ENCODE results near the gene TMC7. TPM values are rescaled to one million over a fixed set of nuclear protein-coding genes. Genes with fewer than 3 reads are reported as not detected.

Gene TMC7
- total RNA-seq, 4 donors from 2014 or later = 0.31 to 0.72 (median 0.64) TPM; not detected in 1

DNA sequence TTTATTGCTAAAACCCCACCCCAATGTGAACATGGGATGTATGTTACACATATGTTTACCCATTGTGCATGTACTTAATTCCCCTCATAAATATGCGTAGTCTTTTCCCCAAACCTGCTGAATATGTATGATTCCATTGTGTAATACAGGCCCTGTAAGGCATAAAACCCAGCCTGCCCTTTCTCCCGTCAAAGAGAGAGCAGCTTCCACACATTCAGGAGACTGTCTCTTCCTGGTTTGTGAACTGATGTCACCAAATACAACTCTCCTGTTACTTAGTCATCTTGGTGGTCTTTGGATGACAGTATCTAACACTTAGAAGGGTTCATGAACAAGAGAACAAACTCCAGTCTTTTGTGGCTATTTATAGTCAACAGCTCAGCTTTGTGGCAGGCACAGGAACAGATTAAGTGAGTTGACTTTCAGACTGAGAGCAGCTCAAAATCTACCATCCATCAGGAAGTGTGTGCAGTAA is 24.7 kb upstream of the TMC7 start:
- Histone ChIP-seq H3K27me3 (no peaks in the 10 kb centered on the region), H3K4me1 (peaks cover 27 to 34% of the 10 kb centered on the region in 2 donors), H3K36me3 (no peaks in the 10 kb centered on the region), H3K27ac (peak overlapping the region; percentile 87 to 97 (median 96)), H3K4me3 (no peak overlapping the region), H3K9me3 (no peaks in the 10 kb centered on the region)
- in situ Hi-C loops (cut with MboI; ENCODE audit: low sequenced_read_pairs in 4 of 4) = no loop called here
- ATAC-seq (peak; percentile 50 to 56), DNase-seq (peak; percentile 17 to 37)
- intact Hi-C loops (cut with DNase I; ENCODE audit: low total_unique reads) = no loop called here
- TF ChIP-seq POLR2A (IDR thresholded peaks at IDR 0.05) = no peak
- TF ChIP-seq, protein P1, sequence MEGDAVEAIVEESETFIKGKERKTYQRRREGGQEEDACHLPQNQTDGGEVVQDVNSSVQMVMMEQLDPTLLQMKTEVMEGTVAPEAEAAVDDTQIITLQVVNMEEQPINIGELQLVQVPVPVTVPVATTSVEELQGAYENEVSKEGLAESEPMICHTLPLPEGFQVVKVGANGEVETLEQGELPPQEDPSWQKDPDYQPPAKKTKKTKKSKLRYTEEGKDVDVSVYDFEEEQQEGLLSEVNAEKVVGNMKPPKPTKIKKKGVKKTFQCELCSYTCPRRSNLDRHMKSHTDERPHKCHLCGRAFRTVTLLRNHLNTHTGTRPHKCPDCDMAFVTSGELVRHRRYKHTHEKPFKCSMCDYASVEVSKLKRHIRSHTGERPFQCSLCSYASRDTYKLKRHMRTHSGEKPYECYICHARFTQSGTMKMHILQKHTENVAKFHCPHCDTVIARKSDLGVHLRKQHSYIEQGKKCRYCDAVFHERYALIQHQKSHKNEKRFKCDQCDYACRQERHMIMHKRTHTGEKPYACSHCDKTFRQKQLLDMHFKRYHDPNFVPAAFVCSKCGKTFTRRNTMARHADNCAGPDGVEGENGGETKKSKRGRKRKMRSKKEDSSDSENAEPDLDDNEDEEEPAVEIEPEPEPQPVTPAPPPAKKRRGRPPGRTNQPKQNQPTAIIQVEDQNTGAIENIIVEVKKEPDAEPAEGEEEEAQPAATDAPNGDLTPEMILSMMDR (IDR thresholded peaks at IDR 0.05 in 4 of 5, conservative IDR thresholded peaks at IDR 0.05 in 1 of 5) = no peak

- no peaks in the 10 kb centered on the region for H3K36me3 ChIP-seq
- no peaks in the 10 kb centered on the region for H3K27me3 ChIP-seq
- in situ Hi-C loops (cut with MboI; ENCODE audit: low sequenced_read_pairs in 4 of 4) = loop anchor here in 2 of 4 donors (10.0 kb wide), 2 partner anchors 51 to 171 kb away; partner anchors contain the start of gene RPS15A (in 1 of the 2)
- H3K9me3 ChIP-seq = no peaks in the 10 kb centered on the region
- ATAC-seq (no peak), DNase-seq (no peak)
- TF ChIP-seq POLR2A (IDR thresholded peaks at IDR 0.05) = no peak
- TF ChIP-seq, protein P1 (IDR thresholded peaks at IDR 0.05 in 4 of 5, conservative IDR thresholded peaks at IDR 0.05 in 1 of 5) = no peak
- no peak overlapping the region for H3K27ac ChIP-seq
- peaks cover 19% of the 10 kb centered on the region in 2 donors for H3K4me1 ChIP-seq
- intact Hi-C loops (cut with DNase I; ENCODE audit: low total_unique reads) = loop anchor here (10.0 kb wide), 1 partner anchor 51 kb away; no protein-coding TSS in a partner anchor
- no peak overlapping the region for H3K4me3 ChIP-seq
Measured at GRCh38 chr16:18965555-18965954, 18.2 kb upstream of the TMC7 start.

GRCh38 chr16:18966791-18967190 is 16.9 kb upstream of the TMC7 start:
- Histone ChIP-seq H3K27me3 (no peaks in the 10 kb centered on the region), H3K4me3 (no peak overlapping the region), H3K4me1 (peaks cover 9% of the 10 kb centered on the region in 2 donors), H3K9me3 (no peaks in the 10 kb centered on the region), H3K27ac (no peak overlapping the region), H3K36me3 (no peaks in the 10 kb centered on the region)
- DNase-seq = no peak
- TF ChIP-seq POLR2A (IDR thresholded peaks at IDR 0.05) = no peak
- TF ChIP-seq, protein P1 (IDR thresholded peaks at IDR 0.05 in 4 of 5, conservative IDR thresholded peaks at IDR 0.05 in 1 of 5) = no peak
- intact Hi-C loops (cut with DNase I; ENCODE audit: low total_unique reads) = loop anchor here (10.0 kb wide), 1 partner anchor 52 kb away; no protein-coding TSS in a partner anchor
- ATAC-seq = no peak
- in situ Hi-C loops (cut with MboI; ENCODE audit: low sequenced_read_pairs in 4 of 4) = loop anchor here in 2 of 4 donors (10.0 kb wide), 2 partner anchors 52 to 172 kb away; partner anchors contain the start of gene RPS15A (in 1 of the 2)

DNA sequence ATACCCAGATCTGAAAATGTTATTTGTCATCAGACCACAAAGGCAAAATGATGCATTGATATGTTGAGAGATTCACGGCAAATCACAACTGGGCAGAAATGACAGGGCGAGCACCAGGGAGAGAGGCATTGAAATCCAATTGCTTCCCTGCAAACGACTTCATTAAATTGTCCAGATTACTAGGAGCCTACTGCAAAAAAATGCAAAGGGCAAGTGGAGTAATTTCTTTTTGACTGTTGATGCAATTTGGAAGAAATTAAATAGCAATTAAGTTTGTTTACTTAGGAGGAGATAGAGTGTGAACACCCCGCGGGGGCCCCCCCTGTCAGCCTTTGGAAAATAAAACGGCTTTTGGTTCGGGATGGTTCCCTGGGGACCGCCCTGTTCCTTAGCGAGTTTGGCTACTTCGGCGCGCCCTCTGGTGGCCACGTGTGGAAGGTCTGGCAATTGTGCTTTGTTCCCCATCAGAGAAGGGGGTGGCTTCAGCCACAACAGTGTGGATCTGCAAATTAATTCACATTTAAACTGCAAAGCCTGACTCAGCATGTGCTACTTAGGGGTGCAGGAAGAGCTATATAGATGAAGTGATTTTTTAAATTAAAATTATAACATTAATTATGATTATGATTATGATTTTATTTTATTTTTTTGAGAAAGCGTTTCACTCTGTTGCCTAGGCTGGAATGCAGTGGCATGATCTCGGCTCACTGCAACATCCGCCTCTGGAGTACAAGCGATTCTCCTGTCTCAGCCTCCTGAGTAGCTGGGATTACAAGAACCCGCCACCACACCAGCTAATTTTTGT is 14.5 kb upstream of the TMC7 start:
- intact Hi-C loops (cut with DNase I; ENCODE audit: low total_unique reads) = loop anchor here (1.0 to 10.0 kb wide), 2 partner anchors 54 to 168 kb away; partner anchors contain the start of gene ARL6IP1
- Histone ChIP-seq H3K27ac (peak overlapping the region in 1 of 4 donors; percentile 9), H3K27me3 (no peaks in the 10 kb centered on the region), H3K36me3 (no peaks in the 10 kb centered on the region), H3K4me1 (peaks cover 0 to 4% of the 10 kb centered on the region in 2 donors), H3K4me3 (peak overlapping the region; percentile 38 to 44 (median 42)), H3K9me3 (no peaks in the 10 kb centered on the region)
- DNase-seq (peak; percentile 65 to 79), ATAC-seq (peak; percentile 80 to 95)
- in situ Hi-C loops (cut with MboI; ENCODE audit: low sequenced_read_pairs in 4 of 4) = loop anchor here in 2 of 4 donors (10.0 kb wide), 2 partner anchors 54 to 174 kb away; partner anchors contain the start of gene RPS15A (in 1 of the 2)
- no peak for TF ChIP-seq POLR2A (IDR thresholded peaks at IDR 0.05)
- TF ChIP-seq, protein P1 (IDR thresholded peaks at IDR 0.05 in 4 of 5, conservative IDR thresholded peaks at IDR 0.05 in 1 of 5) = peak; percentile 76 to 94 (median 92)
